ENCODE results near the gene ALPG.
"Not testable (repeated sequence)": the region's sequence is repeated elsewhere in the genome, so short reads cannot be mapped to it uniquely, and the experiment has no call there.

Gene ALPG

DNA sequence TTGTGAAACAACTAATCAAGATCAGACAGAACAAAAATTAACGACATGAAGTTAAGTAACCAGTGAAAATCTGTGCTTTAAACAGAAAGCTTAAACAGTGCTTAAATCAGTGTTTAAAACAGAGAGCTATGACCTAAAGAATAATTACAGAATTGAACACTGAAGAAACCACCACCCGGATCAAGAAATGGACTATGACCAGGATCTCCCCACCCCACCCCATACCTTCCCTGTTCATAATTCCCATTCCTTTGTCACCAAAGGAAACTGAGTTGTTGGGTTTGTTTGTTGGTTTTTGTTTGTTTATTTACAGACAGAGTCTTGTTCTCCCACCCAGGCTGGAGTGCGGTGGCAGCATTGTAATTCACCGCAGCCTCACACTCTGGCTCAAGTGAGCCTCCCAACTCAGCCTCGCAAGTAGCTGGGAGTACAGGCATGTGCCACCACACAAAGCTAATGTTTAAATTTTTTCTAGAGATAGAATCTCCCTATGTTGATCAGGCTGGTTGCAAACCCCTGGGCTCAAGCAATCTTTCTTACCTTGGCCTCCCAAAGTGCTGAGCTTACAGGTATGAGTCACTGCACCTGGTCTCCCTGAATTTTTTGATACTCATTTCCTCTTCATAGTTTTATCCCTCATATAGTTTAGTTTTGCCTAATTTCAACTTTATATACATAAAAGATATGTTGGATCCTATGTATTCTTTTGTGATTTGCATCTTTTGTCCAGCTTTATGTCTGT lies 8.2 kb upstream of the ALPG start:
- DNase-seq, result no peak

DNA sequence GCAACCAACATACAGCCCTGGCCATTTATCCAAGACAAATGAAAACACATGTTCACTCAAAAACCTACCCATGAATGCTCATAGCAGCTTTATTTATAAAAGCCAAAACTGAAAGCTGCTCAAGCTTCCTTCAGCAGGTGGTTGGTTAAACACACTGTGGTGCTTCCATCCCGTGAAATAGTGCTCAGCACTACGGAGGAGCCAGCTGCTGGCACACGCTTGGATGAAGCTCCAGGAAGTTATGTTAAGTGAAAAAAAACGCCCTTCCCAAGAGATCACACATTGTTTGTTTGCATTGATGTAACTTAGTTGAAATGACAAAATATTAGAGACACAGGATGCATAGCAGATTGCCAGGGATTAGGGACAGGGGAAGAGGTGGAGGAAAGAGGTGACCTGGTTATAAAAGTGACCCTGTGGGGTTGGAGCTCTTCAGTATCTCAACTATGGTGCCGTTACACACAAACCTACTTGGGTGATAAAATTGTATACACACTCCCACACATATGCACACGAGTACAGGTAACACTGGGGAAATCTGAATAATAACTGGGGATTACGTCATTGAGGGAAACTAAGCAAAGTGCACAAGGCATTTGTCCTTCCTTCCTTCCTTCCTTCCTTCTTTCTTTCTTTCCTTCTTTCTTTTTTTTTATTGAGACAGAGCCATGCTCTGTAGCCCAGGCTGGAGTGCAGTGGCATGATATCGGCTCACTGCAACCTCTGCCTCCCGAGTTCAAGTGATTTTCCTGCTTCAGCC lies 6.2 kb upstream of the ALPG start:
- no peak for DNase-seq

DNA sequence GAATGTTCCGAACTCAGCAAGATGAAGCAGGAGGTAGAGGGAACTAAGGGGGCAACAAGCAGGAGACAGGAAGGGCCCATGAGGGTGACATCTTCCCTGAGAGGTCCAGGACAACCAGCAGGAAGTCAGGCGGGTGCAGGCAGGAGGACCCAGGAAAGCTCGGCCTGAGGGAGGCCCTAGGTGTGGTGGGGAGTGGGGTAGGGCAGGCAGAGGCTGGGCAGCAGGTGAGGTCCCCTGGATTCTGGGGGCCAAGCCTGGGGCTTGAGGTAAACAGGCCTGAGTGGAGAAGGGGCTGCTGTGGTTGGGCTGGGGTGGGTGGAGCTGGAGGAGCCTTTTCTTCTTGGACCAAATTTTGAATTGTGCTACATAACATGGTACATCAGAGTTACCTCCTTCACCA lies 4.1 kb upstream of the ALPG start:
- DNase-seq, result no peak

DNA sequence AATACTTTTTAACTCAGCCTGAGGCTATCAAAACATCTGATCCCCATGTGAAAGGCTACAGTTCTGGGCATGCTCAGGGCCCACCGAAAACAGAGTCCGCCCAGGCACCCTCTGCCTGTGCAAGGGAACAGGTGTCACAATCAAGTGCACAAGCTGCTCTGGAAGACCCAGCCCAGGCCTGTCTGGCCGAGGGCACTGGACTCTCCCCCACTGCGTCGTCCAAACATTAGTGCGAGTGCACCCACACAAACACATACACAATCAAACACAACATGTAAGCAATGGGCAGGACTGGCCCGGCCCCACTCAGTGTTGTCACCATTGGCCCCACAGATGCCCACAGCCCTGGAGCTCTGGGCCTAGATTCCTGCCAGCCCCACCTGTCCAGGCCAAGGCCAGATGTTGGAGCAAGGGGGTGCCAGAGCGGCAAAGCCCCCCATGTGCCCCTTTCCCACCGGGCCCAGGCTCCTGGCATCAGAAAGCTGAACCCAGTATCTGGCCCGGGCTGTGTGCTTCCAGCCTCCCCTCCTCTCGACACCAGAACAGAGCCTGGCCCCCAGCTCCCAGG lies 617 bp upstream of the ALPG start:
- no peak for DNase-seq

DNA sequence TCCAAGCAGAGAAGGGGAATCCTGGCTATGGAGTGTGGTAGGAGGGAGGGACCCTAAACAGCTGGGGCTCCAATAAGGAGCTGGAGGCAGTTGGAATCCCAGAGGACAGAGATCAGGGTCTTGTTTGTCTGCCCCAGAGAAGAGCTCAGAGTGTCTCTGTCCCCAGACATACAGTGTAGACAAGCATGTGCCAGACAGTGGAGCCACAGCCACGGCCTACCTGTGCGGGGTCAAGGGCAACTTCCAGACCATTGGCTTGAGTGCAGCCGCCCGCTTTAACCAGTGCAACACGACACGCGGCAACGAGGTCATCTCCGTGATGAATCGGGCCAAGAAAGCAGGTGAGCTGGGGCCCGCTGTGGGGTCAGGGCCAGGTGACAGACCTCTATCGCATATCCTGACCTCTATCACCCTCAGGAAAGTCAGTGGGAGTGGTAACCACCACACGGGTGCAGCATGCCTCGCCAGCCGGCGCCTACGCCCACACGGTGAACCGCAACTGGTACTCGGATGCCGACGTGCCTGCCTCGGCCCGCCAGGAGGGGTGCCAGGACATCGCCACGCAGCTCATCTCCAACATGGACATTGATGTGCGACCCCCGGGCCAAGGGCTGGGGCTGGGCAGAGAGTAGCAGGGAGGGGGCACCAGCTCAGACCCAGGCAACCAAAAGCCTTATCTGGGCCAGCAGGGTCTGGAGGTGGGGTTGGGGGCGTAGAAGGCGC lies 945 bp downstream of the ALPG start:
- not testable (repeated sequence) for DNase-seq

DNA sequence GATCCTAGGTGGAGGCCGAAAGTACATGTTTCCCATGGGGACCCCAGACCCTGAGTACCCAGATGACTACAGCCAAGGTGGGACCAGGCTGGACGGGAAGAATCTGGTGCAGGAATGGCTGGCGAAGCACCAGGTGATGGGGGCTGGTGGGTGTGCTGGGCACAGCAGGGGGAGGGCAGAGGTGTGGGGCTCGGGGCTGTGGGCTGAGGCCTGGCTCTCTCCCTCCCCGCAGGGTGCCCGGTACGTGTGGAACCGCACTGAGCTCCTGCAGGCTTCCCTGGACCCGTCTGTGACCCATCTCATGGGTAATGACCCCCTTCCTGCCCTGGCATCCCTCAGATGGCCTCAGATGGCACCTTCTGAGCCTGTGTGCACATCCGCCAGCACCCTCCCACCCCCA lies 1.6 kb downstream of the ALPG start:
- DNase-seq, result not testable (repeated sequence)

DNA sequence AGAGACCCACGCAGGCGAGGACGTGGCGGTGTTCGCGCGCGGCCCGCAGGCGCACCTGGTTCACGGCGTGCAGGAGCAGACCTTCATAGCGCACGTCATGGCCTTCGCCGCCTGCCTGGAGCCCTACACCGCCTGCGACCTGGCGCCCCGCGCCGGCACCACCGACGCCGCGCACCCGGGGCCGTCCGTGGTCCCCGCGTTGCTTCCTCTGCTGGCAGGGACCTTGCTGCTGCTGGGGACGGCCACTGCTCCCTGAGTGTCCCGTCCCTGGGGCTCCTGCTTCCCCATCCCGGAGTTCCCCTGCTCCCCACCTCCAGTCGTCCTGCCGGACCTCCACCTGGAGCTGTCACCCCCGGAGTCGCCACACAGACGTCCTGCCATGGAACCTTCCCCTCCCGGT lies 3.0 kb downstream of the ALPG start:
- DNase-seq, result not testable (repeated sequence)

DNA sequence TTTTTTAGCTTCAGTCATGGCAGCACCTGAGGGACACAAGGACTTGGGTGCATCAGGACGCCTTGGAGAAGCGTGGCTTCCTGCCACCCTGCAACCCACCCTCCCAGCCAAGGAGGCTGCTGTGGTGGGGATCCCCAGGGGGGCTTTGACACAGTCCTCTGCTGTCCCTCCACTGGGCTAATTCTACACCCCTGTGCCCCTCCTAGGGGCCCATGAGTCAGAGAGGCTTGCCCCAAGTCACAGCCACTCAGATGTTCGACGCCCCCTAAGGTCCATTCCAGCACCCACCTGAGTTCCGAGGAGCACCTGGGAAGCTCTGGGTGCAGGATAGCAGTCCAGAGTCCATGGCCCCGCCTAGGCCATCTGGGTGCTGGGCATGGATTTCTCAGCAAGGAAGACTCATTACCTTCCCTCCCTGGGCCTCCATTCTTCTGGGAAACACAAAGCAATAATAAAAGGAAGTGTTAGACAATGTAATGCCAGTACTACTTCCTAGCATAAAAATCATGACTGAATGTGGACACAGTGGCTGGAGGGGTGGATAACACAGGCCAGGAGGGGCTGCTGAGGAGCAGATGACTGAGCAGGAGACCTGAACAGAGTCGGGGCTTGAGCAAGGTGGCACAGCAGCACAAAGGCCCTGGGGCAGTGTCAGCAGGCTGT lies 3.7 kb downstream of the ALPG start:
- DNase-seq, result no peak

DNA sequence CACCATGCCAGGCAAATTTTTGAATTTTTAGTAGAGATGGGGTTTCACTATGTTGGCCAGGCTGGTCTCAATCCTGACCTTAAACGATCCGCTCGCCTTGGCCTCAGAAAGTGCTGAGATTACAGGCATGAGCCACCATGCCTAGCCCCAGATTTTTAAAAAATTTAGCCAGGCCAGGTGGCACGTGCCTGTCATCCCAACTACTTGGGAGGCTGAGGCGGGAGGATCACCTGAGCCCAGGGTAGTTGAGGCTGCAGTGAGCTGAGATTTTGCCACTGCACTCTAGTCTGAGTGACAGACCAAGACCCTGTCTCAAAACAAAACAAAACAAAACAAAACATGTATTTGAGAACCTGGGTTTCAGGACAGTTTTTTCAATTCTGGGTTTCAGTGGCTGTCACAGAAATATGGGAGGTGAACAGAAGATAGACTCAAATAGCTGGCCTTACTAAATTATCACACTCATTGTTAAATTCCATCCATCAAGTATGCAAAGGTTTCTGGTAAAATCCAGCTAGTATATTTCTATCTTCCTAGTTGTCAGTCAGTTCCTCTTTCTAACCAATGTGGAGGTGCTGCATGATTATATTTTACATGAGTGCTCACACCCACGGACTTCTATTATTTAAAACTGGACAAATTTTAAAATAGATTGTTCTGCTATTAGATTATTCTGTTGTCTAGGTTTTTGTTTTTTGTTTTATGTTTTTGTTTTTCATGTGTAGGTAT lies 5.4 kb downstream of the ALPG start:
- no peak for DNase-seq

DNA sequence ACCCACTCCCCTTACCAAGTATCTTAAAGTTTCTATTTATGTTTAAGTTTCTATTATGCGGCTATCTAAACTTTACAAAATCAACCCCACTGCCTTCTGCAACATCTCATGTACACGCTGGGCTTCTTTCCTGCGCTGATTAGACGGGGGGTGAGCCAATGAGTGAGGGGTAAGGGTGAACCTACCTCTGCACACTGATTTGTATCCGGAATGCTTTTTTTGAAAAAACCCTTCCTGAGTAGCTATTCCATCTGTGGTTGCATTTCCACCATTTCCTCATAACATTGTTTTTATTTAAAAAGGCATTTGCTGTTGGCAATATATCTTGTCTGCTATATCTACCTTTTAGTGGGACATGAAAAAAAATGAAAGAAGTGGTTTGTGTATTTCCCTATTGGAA lies 6.3 kb downstream of the ALPG start:
- DNase-seq, result no peak

DNA sequence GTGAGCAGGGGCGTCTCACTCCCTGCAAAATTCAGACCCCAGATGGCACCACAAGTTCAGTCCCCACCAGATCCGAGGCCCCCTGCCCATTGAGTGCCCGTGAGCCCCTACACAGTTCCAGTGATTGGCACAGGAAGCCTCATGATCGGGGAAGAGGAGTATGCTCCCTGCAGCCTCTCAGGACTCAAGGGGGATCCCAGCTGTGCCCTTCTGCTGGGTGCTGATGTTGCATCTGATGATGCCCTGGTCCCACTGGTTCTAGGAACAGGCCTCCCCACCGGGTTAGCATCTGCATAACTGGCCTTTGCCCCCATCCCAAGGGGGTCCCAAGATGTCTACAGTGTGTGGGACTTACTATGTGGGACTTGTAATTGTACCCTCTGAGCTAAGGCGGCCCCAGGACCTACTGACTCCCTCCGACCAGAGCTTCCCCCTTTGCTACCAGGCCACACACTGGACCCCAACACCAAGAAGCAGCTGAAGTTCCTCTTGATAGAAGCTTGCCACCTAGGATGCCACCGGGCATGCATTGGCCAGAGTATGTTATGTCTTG lies 8.6 kb downstream of the ALPG start:
- no peak for DNase-seq

DNA sequence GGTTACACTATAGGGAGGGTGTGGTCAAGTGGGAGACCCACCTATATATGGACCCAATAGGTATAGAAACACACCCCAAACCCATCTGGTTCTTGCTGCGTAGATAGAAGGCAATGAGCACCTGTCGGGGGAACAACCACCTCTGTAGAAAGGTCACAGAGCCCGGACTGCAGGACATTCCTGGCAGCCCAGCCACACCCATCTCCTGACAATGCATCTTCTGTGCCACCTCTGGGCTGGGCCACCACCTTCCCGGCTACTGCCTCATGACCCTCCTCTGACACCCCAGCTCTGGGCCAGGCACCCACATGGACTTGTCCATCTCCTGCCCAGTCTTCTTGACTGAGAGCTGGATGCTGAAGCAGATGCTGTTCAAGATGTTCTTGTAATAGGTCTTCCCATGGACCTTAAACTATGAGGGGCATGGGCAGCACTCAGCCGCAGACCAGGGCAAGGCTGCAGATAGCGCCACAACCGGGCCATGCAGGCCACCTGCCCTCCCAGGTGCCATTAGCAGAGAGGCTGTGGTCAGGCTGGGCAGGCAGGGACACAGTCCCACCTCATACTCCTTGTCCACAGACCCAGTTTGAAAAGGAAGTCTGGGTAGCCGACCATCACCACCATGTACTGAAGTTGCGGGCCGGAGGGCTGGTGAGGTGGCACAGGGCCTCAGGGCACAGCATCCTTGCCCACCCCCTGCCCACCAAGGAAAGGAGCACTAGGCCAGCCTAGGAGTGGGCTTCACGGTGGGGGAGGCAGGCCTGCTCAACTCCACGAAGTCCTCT lies 9.3 kb downstream of the ALPG start:
- no peak for DNase-seq

DNA sequence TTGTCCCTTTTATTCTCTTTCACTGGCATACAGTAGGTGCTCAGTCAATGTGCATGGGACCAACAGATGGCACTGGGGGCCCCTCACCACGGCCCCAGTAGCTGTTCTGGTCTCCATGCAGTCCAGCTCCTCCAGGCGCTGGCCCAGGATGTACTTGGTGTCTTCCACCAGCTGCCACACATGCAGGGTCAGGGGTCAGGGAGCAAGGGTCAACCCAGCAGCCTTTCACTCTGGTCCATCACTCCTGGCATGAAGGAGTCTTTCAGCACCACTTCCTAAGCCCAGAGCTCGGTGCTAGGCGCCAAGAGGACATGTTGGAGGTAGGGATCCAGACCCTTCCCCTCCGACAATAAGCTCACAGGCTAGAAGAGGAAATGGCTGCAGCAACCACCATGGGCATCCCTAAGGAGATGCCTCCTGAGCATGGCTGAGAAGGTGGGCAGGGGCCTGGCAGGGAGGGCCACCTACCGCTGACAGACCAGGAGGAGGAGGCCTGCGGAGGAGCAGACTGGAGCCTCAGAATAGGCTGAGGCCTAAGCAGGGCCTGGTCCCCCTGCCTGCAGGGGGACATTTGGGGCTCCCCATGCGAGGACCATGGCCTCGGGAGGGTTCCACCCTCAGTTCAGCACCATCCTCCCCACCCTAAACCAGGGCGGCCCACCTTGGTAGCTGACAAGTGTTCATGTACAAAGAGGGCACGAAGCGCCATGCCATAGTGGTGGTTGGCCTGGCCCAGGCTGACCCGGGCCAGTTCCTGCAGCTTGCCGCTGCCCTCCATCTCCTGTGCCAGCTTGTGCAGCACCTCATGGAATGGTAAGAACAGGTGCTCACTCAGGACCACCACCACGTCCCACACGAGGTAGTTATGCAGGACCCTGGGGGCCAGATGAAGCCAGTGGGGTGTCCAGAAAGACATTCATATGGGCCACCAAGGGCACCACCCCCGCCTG lies 10.2 kb downstream of the ALPG start:
- no peak for DNase-seq

DNA sequence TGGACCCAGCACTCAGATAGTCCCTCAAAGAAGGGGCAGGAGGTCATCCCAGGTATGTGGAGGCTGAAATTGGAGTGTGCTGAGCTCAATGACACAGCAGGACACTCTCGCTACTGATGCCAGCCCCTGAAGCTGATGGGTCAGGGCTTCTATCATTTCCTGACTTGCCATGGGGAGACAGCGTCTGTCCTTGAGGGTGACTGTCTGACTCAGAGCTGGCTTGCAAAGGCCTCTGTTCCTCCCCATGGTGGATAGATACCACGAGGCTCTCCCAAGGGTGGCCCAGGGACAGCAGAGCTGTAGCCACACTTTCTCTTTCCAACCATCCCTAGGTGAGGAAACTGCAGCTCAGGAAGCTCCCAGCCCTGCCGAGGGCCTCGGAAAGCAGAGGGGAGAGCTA lies 10.8 kb downstream of the ALPG start:
- no peak for DNase-seq

DNA sequence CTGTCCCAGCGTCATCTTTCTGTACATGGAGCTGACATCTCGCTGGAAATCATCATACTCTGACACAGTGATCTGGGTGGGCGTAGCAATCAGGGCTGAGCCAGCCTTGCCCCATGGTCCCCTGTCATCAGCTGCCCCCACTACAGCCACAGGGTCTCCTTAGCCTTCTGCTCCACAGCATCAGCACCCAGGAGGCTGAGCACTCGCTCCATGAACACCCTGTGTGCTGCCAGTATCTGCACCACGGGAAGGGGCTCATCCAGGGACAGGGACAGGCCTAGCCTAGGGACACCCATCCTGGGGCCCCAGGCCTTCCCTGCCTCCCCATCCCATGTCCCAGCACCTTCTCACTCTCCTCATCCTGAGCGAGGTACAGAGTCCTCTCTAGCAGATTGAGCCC lies 11.4 kb downstream of the ALPG start:
- no peak for DNase-seq

DNA sequence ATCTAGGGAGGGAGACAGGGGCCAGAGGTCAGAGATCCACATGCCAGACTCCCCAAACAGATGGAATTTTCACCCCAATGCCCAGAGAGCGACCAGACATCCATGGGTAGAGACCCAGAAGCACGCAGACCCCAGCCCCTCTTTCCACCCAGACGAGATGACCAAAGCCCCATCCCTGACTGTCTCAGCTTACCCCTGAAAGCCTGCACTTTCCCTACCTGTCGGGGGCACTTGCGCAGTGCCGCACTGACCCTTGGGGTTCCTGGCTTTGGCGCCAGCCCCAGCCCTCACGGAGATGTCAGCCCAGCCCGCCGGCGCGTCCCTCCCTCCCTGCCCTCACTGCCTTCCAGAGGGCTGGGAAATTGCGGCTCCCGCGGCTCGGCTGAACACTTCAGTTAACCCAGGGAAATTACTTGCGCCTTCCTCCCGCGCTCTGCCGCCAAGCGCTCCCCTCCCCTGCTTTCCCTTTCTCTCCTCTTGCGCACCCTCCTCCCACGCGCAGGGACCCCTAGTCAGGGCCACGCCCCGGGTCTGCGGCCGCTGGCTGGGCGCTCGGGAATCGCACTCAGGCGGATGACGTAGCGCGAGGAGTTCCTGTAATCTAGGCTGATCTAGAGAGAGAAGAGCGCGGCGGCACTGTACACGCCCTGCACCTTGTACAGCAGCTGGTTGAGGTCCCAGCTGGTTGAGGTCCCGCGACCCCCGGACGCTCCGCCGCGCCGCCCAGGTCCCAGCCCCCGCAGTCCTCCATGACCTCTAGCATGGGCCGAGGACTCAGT lies 12.0 kb downstream of the ALPG start:
- DNase-seq, result no peak

DNA sequence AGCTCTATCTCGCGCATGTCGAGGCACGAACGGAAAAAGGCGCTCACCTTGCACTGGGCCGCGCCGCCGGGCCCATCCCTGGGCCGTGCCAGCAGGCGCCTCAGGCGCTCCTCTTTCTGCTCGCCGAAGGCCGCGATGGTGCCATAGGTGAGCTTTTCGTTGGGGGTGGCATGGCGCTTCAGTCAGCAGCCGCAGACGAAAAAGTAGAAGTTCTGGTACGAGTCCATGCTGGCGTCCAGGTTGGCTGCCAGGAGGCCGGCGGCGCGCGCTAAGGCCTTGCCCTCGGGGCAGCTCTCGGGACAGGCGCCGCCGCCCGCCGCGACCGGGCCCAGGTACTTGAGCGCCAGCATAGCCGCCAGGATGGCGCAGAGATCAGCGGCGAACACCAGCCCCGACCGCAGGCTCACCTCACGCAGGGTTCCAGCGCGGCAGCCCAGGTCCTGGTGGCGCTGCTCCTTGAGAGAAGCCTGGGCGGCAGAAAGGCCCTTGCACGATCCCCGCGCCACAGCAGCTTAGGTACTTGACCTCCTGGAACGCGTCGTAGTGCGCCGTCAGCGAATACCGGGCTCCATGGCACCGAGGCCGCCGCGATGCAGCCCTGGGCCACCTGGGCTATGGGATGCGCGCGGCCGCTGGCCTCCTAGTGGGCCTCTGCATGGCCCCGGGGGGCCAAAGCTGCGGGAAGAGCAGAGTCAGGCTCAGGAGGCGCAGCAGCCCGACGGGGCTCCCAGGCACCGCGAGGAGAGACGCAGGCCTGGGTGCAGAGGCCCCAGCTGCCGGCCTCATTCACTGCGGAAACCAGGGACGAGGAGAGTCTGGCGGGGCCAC lies 12.8 kb downstream of the ALPG start:
- no peak for DNase-seq

DNA sequence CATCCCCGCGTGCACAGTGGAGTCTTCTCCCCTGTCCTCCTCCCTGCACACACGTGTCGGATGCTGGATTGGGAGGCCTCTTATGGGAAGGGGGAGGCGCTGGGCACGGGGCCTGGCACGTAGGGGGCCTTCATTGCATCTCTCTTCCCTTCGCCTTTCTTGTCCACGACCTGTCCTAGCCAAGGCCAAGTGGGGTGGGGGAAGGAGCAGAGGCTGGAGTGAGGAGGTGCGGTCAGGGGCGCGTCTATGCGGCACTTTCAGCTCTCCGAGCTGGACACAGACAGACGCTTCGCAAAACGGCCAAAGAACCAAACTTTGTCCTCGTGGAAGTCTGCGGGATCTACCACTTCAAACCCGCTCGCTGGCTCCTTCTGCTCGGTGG lies 13.4 kb downstream of the ALPG start:
- DNase-seq, result no peak

Measured in CD4-positive, alpha-beta T cell treated with Interleukin-10 for 1 hour (primary cell).